Measurements from ENCODE around the gene CA11.
A peak's percentile ranks its signal among the peaks of the same experiment; 100 is the strongest.
"Not testable (repeated sequence)": the region's sequence is repeated elsewhere in the genome, so short reads cannot be mapped to it uniquely, and the experiment has no call there.

The CA11 gene

GRCh38 chr19:48641850-48642249, 4.1 kb downstream of the CA11 start:
- DNase-seq (ENCODE audit: low spot score) = no peak

GRCh38 chr19:48639483-48640375, 6.3 kb downstream of the CA11 start:
- peak; percentile 31 for DNase-seq (ENCODE audit: low spot score)

- no peak for DNase-seq (ENCODE audit: low spot score)
Measured at GRCh38 chr19:48638831-48639381, 7.1 kb downstream of the CA11 start.

- DNase-seq (ENCODE audit: low spot score) = peak; percentile 92
Measured at GRCh38 chr19:48637948-48638830, 7.8 kb downstream of the CA11 start.

- DNase-seq (ENCODE audit: low spot score) = peak; percentile 100
Measured at GRCh38 chr19:48637449-48637947, 8.5 kb downstream of the CA11 start.

- no peak for DNase-seq (ENCODE audit: low spot score)
Measured at GRCh38 chr19:48636859-48637448, 9.0 kb downstream of the CA11 start, which contains the start of gene DBP. Gene DBP, minus strand, starts transcription at chr19:48637379. Its CDS starts 385 bp downstream, at chr19:48636994.

GRCh38 chr19:48635966-48636858, 9.8 kb downstream of the CA11 start:
- DNase-seq (ENCODE audit: low spot score) = no peak

GRCh38 chr19:48635263-48635965, 10.6 kb downstream of the CA11 start:
- peak; percentile 59 for DNase-seq (ENCODE audit: low spot score)

- DNase-seq (ENCODE audit: low spot score) = peak; percentile 92
Measured at GRCh38 chr19:48634424-48635262, 11.3 kb downstream of the CA11 start.

GRCh38 chr19:48634036-48634342, 12.0 kb downstream of the CA11 start:
- DNase-seq (ENCODE audit: low spot score) = no peak

- no peak for DNase-seq (ENCODE audit: low spot score)
Measured at GRCh38 chr19:48633148-48634035, 12.6 kb downstream of the CA11 start.

GRCh38 chr19:48632692-48633147, 13.3 kb downstream of the CA11 start:
- DNase-seq (ENCODE audit: low spot score) = no peak

GRCh38 chr19:48632286-48632685, 13.7 kb downstream of the CA11 start:
- DNase-seq (ENCODE audit: low spot score) = not testable (repeated sequence)

- no peak for DNase-seq (ENCODE audit: low spot score)
Measured at GRCh38 chr19:48631225-48631624, 14.8 kb downstream of the CA11 start.

- no peak for DNase-seq (ENCODE audit: low spot score)
Measured at GRCh38 chr19:48630296-48631063, 15.5 kb downstream of the CA11 start.

GRCh38 chr19:48629599-48630295, 16.2 kb downstream of the CA11 start:
- DNase-seq (ENCODE audit: low spot score) = no peak

- no peak for DNase-seq (ENCODE audit: low spot score)
Measured at GRCh38 chr19:48629297-48629598, 16.7 kb downstream of the CA11 start.

All from CD4-positive, alpha-beta T cell treated with Interleukin-2 at 100 ng/mL for 4 hours (primary cell).